Memory B cell (primary cell): ENCODE results near the gene HCRTR1.

Experiments
- ATAC-seq: fragments of 150-1000 bp; cut with Tn5 transposase; 2 replicates; pipeline ENCODE4 v1.10.0; 2021; ENCODE audit warnings: low read depth, mild to moderate bottlenecking, moderate library complexity
- DNase-seq, 2 donors: peaks; one replicate each; pipeline ENCODE4 v3.0.0; 2022; ENCODE audit warnings: low spot score in 2 of 2
- H3K27ac Mint-ChIP-seq: one replicate; pipeline ENCODE4 v1.8.0; 2022; ENCODE audit warnings: mild to moderate bottlenecking, moderate library complexity, mixed read lengths
- H3K27me3 Mint-ChIP-seq: one replicate; pipeline ENCODE4 v1.8.0; 2022; ENCODE audit warnings: mixed read lengths
- H3K36me3 Mint-ChIP-seq: one replicate; pipeline ENCODE4 v1.8.0; 2022; ENCODE audit warnings: mild to moderate bottlenecking, mixed read lengths
- H3K4me1 Mint-ChIP-seq: one replicate; pipeline ENCODE4 v1.8.0; 2022; ENCODE audit warnings: mixed read lengths
- H3K4me3 Mint-ChIP-seq: one replicate; pipeline ENCODE4 v1.8.0; 2022; ENCODE audit warnings: mild to moderate bottlenecking, moderate library complexity, mixed read lengths
- H3K9me3 Mint-ChIP-seq: one replicate; pipeline ENCODE4 v1.8.0; 2022; ENCODE audit warnings: mixed read lengths

The HCRTR1 gene

GRCh38 chr1:31663622-31664452 is 46.3 kb downstream of the HCRTR1 start:
- Mint-ChIP-seq H3K27ac (no peak overlapping the region), H3K4me1 (peaks cover 4% of the 10 kb centered on the region), H3K9me3 (no peaks in the 10 kb centered on the region), H3K27me3 (peaks cover 5% of the 10 kb centered on the region), H3K4me3 (no peak overlapping the region), H3K36me3 (no peaks in the 10 kb centered on the region)
- DNase-seq, result peak; percentile 66 to 80
- peak; percentile 50 for ATAC-seq

DNA sequence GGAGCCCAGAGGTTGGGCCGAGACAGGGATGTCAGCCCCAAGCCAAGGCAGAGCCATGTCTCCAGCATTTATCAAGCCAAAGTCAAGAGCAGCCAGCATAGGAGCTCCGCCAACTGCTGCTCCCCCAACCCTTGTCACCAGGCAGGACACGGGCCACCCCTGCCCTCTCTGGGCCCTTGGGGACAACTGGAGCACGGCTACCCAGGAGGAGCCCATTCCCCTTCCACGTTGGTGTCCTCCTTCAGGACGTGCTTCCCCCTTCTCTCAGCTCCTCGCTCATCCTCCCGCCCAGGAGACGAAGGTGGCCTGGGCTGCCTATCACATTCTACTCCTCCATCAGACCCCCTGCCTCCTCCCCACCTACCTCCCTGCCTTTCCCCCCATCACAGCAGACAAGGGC is 47.0 kb downstream of the HCRTR1 start:
- H3K4me3 Mint-ChIP-seq, result no peak overlapping the region
- ATAC-seq (no peak), DNase-seq (no peak)
- H3K9me3 Mint-ChIP-seq, result no peaks in the 10 kb centered on the region
- peaks cover 5% of the 10 kb centered on the region for H3K4me1 Mint-ChIP-seq
- no peak overlapping the region for H3K27ac Mint-ChIP-seq
- H3K36me3 Mint-ChIP-seq, result no peaks in the 10 kb centered on the region
- H3K27me3 Mint-ChIP-seq, result peaks cover 10% of the 10 kb centered on the region

GRCh38 chr1:31665234-31665878 is 47.9 kb downstream of the HCRTR1 start:
- Mint-ChIP-seq H3K9me3 (no peaks in the 10 kb centered on the region), H3K27me3 (peaks cover 15% of the 10 kb centered on the region), H3K36me3 (peaks cover 3% of the 10 kb centered on the region), H3K4me1 (peaks cover 11% of the 10 kb centered on the region), H3K4me3 (no peak overlapping the region), H3K27ac (no peak overlapping the region)
- DNase-seq (no peak), ATAC-seq (no peak)

DNA sequence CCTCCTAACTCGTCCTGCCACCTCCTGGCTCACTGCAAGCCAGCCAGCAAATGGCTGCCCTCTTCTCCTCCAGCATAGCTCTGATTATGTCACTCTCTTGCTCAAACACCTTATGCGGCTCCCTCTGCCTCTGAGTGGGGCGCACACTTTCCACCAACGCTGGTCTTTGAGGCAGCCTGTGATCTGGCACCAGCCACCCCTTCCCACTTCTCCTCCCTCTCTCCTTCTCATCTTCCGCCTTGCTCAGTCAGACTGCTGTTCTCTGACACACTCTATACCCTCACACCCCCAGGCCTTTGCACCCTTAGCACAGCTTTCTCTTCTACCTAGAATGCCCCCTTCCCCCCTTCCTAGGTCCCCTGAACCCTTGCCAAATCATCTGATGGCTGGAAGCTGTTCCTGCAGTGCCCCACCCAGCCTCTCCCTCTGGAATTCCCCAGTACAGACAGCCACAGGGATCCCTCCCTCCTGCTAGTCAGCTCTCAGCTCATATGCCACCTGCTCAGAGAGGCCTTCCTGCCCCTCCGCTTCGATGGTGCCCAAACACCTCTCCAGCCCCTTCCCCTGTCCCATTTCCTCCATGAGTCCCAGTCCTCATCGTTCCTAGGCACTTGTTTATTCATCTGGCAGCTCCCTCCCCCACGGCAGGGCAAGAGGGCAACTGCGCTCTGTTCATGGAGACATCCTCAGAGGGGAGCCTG is 48.9 kb downstream of the HCRTR1 start:
- no peaks in the 10 kb centered on the region for H3K9me3 Mint-ChIP-seq
- peaks cover 19% of the 10 kb centered on the region for H3K27me3 Mint-ChIP-seq
- ATAC-seq, result no peak
- H3K4me3 Mint-ChIP-seq, result no peak overlapping the region
- H3K36me3 Mint-ChIP-seq, result peaks cover 3% of the 10 kb centered on the region
- H3K4me1 Mint-ChIP-seq, result peaks cover 11% of the 10 kb centered on the region
- H3K27ac Mint-ChIP-seq, result peak overlapping the region; percentile 3
- DNase-seq, result no peak

DNA sequence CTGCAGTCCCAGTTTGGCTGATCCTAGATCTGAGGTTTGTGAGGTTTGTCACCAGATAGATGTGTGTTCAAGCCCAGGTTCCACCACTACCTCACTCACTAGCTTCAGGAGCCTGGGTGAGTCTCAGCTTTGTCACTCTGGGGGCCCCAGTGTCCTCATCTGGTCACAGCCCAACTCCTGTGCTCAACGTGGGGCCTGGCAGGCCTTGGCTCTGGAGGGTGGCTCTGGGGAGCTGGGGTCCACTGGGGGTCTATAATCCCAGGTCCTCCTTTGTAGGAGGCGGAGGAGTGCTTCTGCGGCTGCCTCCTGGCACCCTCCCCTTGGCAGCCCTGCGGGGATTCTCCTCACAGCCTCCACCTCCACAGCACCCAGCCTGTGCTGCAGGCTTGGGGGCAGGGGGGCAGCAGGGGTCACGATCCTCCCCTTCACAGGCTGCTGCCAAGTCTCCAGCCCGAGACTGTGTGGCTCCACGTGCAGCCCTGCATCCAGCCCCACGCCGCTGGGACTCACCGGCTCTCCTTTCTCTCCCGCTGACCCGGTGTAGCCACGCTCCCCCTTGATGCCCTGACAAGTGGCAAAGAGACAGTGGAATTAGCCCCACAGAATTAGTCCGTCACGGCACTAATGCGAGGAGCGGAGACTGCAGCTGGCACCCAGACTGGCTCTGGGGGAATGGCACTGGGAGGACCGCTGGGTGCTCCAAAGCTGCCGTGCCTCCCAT is 49.7 kb downstream of the HCRTR1 start:
- Mint-ChIP-seq H3K27ac (no peak overlapping the region), H3K4me1 (peaks cover 11% of the 10 kb centered on the region), H3K27me3 (peaks cover 24% of the 10 kb centered on the region), H3K4me3 (no peak overlapping the region), H3K36me3 (peaks cover 3% of the 10 kb centered on the region), H3K9me3 (no peaks in the 10 kb centered on the region)
- DNase-seq, result no peak
- ATAC-seq, result no peak

DNA sequence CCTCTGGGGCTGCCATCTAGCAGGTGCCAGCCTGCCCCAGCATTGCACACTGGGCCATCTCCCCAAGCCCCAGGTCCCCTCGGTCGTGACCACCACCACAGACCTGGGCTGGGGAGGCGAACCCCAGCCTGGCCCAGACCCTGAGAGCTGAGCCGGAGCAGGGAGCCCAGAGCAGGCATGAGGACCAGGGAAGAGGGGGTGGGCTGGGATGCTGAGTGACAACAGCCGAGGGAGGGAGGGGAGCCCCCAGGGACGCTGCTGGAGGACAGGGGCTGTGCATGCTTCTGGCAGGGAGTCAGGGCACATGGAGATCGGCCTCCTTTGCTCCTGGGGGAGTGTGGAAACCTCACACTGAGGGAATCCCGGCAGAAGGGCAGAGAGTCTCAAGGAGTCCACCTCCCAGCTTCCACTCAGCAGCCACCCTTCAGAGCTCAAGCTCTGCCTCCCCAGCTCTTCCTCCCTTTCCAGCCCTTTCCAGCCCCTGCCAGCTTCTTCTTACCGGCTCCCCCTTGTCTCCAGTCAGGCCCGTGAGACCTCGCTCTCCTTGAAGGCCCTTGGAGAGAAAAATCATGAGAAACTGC is 50.9 kb downstream of the HCRTR1 start:
- Mint-ChIP-seq H3K27me3 (peaks cover 20% of the 10 kb centered on the region), H3K4me1 (peaks cover 11% of the 10 kb centered on the region), H3K27ac (no peak overlapping the region), H3K4me3 (no peak overlapping the region), H3K9me3 (no peaks in the 10 kb centered on the region), H3K36me3 (peaks cover 3% of the 10 kb centered on the region)
- DNase-seq (no peak), ATAC-seq (no peak)

DNA sequence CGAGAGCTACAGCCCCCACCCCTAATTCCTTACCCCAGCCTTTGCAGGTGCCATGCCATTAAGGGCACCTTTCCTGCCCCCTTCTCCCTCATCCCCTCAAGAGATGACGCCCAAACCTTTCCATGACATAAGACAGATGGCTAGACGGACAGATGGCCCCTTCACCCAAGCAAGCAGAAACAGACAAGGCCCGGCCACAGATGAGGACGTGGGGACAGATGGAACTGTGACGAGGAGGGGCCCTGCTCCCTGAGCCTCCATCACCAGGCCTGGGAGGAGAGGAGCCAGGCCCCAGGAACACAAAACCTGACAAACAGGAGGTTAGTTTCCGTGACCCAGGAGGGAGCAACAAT is 51.9 kb downstream of the HCRTR1 start:
- ATAC-seq (no peak), DNase-seq (no peak)
- H3K4me1 Mint-ChIP-seq, result peaks cover 7% of the 10 kb centered on the region
- H3K27ac Mint-ChIP-seq, result no peak overlapping the region
- no peaks in the 10 kb centered on the region for H3K9me3 Mint-ChIP-seq
- H3K36me3 Mint-ChIP-seq, result peaks cover 3% of the 10 kb centered on the region
- no peak overlapping the region for H3K4me3 Mint-ChIP-seq
- peaks cover 20% of the 10 kb centered on the region for H3K27me3 Mint-ChIP-seq

GRCh38 chr1:31669786-31670592 is 52.5 kb downstream of the HCRTR1 start:
- Mint-ChIP-seq H3K27me3 (peaks cover 22% of the 10 kb centered on the region), H3K4me1 (peaks cover 7% of the 10 kb centered on the region), H3K9me3 (no peaks in the 10 kb centered on the region), H3K27ac (peak overlapping the region; percentile 2), H3K4me3 (peak overlapping the region; percentile 62), H3K36me3 (peaks cover 3% of the 10 kb centered on the region)
- ATAC-seq, result peak; percentile 78
- DNase-seq, result peak in 1 of 2 donors; percentile 12

GRCh38 chr1:31670593-31670964 is 53.1 kb downstream of the HCRTR1 start:
- ATAC-seq (no peak), DNase-seq (no peak)
- H3K4me3 Mint-ChIP-seq, result no peak overlapping the region
- no peaks in the 10 kb centered on the region for H3K9me3 Mint-ChIP-seq
- peak overlapping the region; percentile 2 for H3K27ac Mint-ChIP-seq
- H3K27me3 Mint-ChIP-seq, result peaks cover 25% of the 10 kb centered on the region
- peaks cover 3% of the 10 kb centered on the region for H3K36me3 Mint-ChIP-seq
- peaks cover 7% of the 10 kb centered on the region for H3K4me1 Mint-ChIP-seq

GRCh38 chr1:31671147-31671546 is 53.7 kb downstream of the HCRTR1 start:
- no peak for ATAC-seq
- Mint-ChIP-seq H3K9me3 (no peaks in the 10 kb centered on the region), H3K27me3 (peaks cover 25% of the 10 kb centered on the region), H3K4me3 (no peak overlapping the region), H3K27ac (no peak overlapping the region), H3K36me3 (peaks cover 3% of the 10 kb centered on the region), H3K4me1 (peaks cover 7% of the 10 kb centered on the region)
- DNase-seq, result no peak

GRCh38 chr1:31671561-31672201 is 54.2 kb downstream of the HCRTR1 start:
- H3K4me3 Mint-ChIP-seq, result no peak overlapping the region
- no peaks in the 10 kb centered on the region for H3K9me3 Mint-ChIP-seq

GRCh38 chr1:31672986-31673385 is 55.5 kb downstream of the HCRTR1 start:
- Mint-ChIP-seq H3K4me3 (no peak overlapping the region), H3K9me3 (no peaks in the 10 kb centered on the region), H3K27ac (no peak overlapping the region), H3K4me1 (peaks cover 7% of the 10 kb centered on the region), H3K36me3 (peaks cover 3% of the 10 kb centered on the region), H3K27me3 (peaks cover 25% of the 10 kb centered on the region)
- DNase-seq, result no peak
- no peak for ATAC-seq

More at GRCh38 chr1:31671561-31672201, 54.2 kb downstream of the HCRTR1 start:
- no peak for ATAC-seq
- H3K27me3 Mint-ChIP-seq, result peaks cover 25% of the 10 kb centered on the region
- H3K27ac Mint-ChIP-seq, result no peak overlapping the region
- peaks cover 7% of the 10 kb centered on the region for H3K4me1 Mint-ChIP-seq
- H3K36me3 Mint-ChIP-seq, result peaks cover 3% of the 10 kb centered on the region
- no peak for DNase-seq
